VCaP (cell line): ENCODE measurements around the gene CASP7.

Experiments used
- H3K27ac ChIP-seq: fragments of 450-650 bp; 2 replicates; pipeline ENCODE4 v1.5.1; 2017
- TF ChIP-seq, protein P1 (sequence below): fragments of 450-650 bp; conservative IDR thresholded peaks from 2 replicates; pipeline ENCODE4 v1.5.1; 2017; ENCODE audit warnings: mild to moderate bottlenecking, moderate library complexity

Gene CASP7

DNA sequence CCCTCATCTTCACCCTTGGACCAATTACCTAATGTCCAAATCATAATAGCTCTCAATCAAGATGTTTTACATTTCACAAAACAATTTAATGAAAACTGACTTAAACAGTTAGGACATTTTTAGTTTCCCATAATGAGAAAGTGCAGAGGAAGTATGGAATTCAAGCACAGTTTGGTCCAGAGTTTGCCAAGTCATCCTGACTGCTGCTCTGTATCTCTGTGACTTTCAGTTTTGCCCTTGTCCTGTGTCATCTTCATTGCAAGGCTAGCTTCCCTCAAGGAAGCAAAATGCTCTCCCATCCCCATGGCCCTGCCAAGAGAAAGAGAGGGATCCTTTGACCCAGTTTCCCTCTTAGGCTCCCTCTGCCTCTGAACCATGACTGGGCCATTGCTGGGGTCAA, 63.9 kb downstream of the CASP7 start:
- TF ChIP-seq, protein P1, sequence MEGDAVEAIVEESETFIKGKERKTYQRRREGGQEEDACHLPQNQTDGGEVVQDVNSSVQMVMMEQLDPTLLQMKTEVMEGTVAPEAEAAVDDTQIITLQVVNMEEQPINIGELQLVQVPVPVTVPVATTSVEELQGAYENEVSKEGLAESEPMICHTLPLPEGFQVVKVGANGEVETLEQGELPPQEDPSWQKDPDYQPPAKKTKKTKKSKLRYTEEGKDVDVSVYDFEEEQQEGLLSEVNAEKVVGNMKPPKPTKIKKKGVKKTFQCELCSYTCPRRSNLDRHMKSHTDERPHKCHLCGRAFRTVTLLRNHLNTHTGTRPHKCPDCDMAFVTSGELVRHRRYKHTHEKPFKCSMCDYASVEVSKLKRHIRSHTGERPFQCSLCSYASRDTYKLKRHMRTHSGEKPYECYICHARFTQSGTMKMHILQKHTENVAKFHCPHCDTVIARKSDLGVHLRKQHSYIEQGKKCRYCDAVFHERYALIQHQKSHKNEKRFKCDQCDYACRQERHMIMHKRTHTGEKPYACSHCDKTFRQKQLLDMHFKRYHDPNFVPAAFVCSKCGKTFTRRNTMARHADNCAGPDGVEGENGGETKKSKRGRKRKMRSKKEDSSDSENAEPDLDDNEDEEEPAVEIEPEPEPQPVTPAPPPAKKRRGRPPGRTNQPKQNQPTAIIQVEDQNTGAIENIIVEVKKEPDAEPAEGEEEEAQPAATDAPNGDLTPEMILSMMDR, result no peak
- H3K27ac ChIP-seq, result no peak overlapping the region

DNA sequence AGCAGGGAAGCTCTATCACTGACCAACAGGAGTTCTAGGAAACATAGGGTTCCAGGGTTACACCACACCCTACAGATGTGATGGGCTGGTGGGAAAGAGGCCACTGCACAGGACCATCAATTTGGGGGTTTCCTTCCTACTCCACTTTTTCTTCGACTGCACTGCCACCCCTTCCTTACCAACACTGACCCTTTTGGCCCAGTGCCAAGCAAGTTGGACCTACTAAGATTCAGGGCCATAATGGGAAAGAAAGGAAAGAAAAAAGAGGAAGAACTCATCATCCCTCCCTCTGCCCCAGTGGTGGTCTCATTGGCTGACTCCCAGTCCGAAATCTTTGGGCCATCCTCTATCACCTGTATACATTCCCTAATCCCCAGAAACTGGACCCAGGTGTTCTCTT, 65.7 kb downstream of the CASP7 start:
- no peak overlapping the region for H3K27ac ChIP-seq
- TF ChIP-seq, protein P1, result no peak

DNA sequence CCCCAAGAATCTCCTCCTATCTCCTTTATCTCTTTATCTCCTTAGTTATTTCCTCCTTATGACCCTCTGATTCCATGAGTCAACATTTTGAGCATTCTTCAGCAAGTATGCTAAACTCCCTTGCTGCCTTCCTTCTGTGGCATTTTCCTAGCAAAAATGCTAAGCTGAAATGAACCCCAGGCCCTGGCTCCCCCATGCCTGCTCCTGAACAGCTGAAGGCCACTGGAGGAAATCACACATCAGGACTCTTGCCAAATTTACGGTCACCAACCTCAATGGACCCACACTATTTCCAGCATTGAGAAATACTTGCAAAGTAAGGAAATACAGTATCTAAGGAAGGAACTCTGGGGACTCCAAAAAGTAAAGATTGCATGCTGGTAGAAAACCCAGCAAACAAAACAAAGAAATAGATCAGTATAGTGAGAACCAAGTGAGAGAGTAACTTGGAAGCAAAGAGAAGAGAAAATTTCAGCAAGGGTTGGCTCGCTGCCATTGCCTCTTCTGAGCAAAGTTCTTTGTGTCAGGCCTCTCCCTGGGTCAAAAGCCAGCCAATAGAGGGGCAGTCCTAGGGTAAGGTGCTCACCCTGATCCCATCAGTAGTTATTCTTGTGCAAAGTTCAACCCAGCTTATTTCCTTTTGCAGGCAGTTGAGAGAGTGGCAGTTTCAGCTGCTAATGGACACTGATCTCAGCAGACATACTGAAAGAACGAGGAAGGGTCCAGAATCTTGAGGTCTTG, 66.7 kb downstream of the CASP7 start:
- TF ChIP-seq, protein P1, result no peak
- no peak overlapping the region for H3K27ac ChIP-seq

DNA sequence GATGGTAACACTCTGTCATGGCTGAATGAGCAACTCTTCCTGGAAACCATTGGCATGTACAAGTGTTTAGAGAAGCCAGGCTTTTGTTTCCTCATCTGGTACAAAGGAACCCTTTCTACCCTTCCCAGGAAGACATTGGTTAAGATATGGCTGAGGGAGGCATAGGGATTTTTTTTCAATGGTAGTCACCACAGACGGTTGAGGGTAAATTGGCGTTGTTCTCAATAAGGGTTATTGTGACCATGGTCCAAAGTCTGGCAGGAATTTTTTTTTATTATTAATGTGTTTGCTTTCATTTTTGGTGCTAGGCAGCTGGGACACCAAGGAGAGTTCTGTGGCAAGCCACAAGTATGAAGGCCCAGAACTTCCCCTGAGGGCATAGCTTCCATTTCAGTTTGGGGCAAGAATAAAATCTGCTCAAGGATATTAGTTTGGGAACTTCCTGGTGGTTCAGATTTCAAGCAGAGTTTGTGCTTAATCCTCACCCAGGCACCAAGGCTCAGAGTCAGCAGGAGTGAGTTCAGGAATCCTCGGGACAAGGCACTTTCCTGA, 71.5 kb downstream of the CASP7 start, which contains the start of gene PLEKHS1:
TSS of gene PLEKHS1 (plus strand) at position 502 of the 552 bp plus-strand sequence. CDS start 3,596 bp downstream, outside the sequence.
- H3K27ac ChIP-seq, result peak within 1 kb of the TSS; percentile 85
- TF ChIP-seq, protein P1, result no peak

DNA sequence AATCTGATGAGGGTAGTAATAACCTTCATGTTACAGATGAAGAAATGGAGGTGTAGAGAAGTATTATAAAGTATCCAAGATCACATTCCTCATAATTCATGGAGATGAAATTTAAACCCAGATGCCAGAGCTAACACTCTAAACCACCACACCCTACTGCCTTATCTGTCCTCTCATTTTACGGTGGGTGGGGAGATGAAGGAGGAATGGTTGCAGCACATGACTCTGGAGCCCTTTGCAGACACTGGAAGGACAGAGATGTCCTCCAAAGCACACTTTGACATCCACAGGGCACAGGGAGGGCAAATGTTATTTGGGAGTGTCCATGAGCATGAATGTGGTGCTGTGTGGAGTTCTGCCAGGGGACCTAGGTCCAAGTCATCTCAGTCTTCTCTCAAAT, 72.8 kb downstream of the CASP7 start:
- H3K27ac ChIP-seq, result peak overlapping the region; percentile 85
- TF ChIP-seq, protein P1, result no peak

DNA sequence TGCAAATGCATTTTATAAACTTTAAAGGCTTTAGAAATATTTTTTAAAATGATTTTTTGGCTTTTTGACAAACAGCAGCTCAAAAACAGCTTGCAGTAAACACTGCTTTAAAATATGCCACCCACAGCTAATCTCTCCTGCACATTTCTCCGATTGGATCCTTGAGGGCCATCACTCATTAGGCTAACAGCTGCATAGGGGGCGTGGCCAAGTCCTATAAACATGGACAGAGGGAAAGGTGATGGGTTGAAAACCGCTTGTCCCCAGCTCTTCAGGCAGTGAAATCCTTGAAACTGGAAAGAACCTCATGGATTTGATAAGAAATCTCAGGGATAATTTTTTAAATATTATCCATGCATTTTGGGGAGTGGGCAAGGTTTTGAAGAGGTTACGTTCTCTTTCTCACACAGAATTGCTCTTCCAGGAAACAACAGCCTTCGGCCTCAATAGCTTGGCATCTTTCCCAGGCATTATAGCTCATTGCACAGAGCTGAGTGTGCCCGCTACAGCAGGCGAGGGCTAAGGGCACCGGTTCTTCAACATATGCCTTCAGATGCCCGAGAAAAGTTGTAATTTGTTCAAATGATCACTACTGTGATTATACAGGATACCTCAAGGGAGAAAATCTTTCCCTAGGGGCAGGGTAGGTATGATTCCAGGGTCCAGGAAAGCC, 73.4 kb downstream of the CASP7 start:
- TF ChIP-seq, protein P1, result no peak
- peak overlapping the region; percentile 85 for H3K27ac ChIP-seq

DNA sequence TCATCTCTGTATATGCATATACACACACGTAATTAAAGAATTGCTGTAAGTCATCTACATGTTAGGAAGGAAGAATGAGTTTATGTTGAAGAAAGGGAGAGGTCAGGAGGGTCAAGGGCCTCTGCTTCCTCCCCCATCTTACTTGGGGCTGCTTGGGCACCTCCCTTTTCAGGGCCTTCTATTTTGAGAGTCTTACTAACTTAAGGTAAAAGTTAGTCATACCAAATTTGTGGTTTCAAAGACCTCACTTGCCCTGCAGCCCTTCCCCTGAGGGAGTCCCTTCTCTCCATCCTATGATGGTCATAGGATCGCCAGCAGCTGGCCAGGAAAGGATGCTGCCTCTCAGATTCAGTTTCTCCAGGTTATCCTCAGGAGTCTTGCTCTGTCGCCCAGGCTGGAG, 74.4 kb downstream of the CASP7 start:
- peak overlapping the region; percentile 85 for H3K27ac ChIP-seq
- TF ChIP-seq, protein P1, result no peak
